ENCODE data around the gene CTSK.
"Not testable (repeated sequence)": the region's sequence is repeated elsewhere in the genome, so short reads cannot be mapped to it uniquely, and the experiment has no call there.

CTSK gene

DNA sequence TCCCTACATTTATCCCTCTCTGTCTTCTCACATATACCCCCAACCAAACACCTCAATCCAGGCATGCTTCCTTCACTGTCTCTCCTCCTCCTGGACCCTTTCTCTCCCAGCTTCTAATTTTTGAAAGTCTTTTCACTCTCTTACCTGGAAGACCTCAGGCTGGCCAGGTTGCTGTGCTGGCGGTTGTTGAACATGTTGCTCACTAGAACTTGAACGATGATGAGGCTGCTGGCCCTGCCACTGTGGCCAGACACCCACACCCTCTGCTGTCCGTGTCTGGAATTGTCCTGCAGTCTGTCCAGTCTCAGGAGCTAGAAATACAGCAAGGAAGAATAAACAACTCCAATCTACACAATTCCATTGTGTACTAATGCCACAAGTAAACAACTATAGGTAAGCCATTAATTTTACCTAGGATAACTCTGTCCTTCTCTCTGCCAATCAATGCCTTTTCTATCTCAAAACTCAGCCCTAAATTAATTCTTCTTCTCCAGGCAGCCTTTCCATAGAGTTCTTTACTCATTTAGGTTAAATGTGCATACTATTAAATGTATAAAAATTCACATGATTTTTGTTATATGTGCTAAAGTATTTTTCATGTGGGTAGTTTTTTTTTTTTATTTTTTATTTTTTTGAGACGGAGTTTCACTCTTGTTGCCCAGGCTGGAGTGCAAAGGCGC lies 5.1 kb upstream of the CTSK start:
- no peaks in the 10 kb centered on the region for H3K27me3 Mint-ChIP-seq
- H3K36me3 Mint-ChIP-seq: peaks cover 5% of the 10 kb centered on the region
- H3K4me1 Mint-ChIP-seq: peaks cover 5% of the 10 kb centered on the region
- H3K27ac Mint-ChIP-seq: no peak overlapping the region
- no peaks in the 10 kb centered on the region for H3K9me3 Mint-ChIP-seq
- no peak overlapping the region for H3K4me3 Mint-ChIP-seq

DNA sequence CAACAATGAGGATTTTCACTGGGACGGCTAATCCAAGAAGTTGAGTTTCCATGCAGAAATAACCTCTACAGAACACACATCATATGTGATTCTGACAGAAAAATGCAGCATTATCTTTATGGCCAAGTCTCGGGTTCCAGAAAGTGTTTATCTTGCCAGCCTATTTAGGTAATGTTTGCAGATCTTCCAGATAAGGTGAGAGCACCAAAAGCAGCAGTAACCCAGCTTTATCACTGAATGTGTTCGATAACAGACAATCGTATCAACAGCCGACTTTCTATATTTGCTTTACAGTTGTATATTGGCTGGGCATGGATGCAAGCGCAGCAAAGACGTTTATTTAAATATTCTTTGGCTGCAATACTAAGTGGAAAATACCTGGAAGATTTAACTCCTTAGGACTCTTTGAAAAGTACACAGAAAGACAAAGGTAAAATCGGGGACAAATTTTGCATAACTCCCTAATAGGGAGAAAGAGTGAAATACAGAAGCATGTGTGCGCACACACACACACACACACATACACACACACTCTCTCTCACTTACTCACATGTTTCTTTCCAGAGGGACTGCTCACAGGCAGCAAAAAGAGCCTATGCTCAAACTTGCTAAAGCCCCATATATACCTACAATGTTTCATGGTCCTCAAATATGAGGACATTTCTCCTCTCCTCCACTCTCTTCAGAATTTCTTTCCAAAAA lies 3.0 kb upstream of the CTSK start:
- Mint-ChIP-seq H3K9me3 (no peaks in the 10 kb centered on the region), H3K36me3 (peaks cover 2% of the 10 kb centered on the region), H3K27me3 (no peaks in the 10 kb centered on the region), H3K4me3 (no peak overlapping the region), H3K4me1 (peaks cover 25% of the 10 kb centered on the region), H3K27ac (no peak overlapping the region)

DNA sequence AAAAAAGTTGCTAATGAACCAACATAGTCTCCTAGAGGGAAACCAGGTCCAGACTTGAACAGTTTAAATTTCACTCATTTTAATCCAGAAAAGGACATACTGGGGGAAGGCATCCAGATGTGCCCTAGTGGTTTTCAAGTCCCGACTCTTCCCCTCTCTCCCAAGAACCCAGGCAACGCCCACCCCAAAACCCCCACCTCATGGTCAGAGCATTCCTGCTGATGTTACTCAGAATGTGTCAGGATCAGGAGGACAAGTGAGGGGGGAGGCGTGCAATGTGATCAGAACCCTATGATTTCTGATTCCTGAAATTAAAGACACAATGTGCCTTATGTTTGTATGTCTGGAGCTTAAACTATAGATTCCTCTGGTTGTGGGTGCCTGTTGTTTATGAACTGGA lies 1.6 kb upstream of the CTSK start:
- H3K27me3 Mint-ChIP-seq: no peaks in the 10 kb centered on the region
- no peak overlapping the region for H3K27ac Mint-ChIP-seq

DNA sequence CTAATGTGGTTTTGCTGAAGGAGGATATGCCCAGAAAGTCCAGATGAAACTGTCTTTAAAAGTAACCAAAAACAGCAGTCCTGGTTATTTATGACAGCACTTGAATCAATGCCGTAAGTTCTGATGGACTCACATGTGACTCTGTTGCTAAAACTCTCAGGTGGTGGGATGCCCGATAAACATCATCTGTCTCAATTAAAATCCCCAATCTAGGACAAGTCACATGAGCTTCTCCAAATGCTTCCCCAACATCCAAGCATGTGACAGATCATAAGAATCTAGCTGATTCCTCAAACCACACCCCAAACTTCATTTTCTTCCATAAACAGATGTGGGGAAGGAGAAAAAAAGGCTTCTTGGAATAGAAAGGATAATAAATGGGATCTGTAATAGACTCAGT lies 786 bp upstream of the CTSK start:
- peaks cover 1% of the 10 kb centered on the region for H3K36me3 Mint-ChIP-seq
- no peak overlapping the region for H3K4me3 Mint-ChIP-seq
- H3K27me3 Mint-ChIP-seq: no peaks in the 10 kb centered on the region
- no peaks in the 10 kb centered on the region for H3K9me3 Mint-ChIP-seq
- H3K27ac Mint-ChIP-seq: no peak overlapping the region
- peaks cover 26% of the 10 kb centered on the region for H3K4me1 Mint-ChIP-seq

More for the DNA sequence above, 1.6 kb upstream of the CTSK start:
- Mint-ChIP-seq H3K4me1 (peaks cover 26% of the 10 kb centered on the region), H3K9me3 (no peaks in the 10 kb centered on the region), H3K4me3 (no peak overlapping the region), H3K36me3 (peaks cover 1% of the 10 kb centered on the region)

DNA sequence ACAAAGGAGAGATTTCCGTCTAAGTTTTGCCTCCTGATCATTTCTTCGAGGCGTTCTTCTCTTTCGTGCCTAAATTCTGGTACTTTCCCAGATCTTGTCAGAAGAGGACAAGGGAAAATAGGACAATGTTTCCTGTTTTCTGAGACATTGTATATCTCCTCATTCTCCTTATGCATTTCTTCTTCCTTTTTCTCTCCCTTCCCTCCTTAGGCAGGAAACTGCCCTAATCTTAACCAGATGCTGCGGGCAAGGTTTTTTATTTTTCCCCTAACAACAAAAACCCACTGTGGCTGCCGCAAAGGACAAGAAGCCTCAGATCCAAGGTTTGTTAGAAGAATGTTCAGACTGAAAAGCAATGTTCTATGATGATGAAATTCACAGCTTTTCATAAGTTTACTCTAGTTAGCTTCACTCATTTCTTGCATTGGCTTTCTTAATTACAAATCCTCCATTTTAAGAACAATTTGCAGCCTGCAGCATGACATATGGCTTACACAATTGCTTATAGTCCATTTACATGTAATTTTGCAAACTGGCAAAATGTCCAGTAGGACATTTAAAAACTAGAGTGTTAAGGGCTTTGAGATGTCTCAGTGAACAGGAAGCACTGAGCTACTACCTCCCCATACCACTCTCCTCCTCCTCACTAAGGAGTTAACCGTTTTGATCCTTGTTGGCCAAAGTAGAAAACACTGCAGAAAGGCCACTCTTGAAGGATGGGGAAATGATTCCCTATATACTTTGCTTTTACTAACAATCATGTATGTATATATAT lies 624 bp downstream of the CTSK start:
- Mint-ChIP-seq H3K9me3 (no peaks in the 10 kb centered on the region), H3K36me3 (peaks cover 1% of the 10 kb centered on the region), H3K4me3 (peak overlapping the region; percentile 63), H3K27me3 (no peaks in the 10 kb centered on the region), H3K27ac (no peak overlapping the region), H3K4me1 (peaks cover 26% of the 10 kb centered on the region)

DNA sequence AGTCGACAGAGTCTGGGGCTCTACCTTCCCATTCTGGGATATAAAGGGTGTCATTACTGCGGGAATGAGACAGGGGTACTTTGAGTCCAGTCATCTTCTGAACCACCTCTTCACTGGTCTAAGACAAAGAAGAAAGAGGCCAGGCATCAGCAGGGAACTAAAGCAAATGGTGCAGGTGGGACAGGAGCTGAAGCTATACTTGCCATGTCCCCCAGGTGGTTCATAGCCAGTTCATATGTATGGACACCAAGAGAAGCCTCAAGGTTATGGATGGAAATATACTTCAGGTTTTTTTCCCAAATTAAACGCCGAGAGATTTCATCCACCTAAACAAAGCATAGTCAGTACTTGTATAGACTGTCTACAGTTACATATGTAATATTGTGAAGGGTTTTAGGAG lies 2.2 kb downstream of the CTSK start:
- Mint-ChIP-seq H3K4me3 (no peak overlapping the region), H3K27me3 (no peaks in the 10 kb centered on the region), H3K36me3 (peaks cover 1% of the 10 kb centered on the region), H3K27ac (no peak overlapping the region), H3K9me3 (no peaks in the 10 kb centered on the region), H3K4me1 (peaks cover 26% of the 10 kb centered on the region)

DNA sequence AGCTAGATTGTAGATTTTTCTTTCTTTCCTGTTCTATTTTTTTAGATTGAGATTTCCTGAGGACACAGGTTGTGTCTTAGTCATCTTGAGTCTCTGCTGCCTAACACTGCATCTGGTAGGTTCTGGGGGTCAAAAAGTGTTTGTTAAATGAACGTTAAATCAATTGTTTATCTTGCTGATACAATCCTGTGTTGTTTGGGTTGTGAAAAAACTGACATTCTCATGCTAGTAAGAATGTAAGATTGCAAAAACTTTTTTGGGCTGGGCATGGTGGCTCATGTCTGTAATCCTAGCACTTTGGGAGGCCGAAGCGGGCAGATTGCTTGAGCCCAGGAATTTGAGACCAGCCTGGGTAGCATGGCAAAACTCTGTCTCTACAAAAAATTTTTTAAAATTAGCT lies 3.4 kb downstream of the CTSK start:
- H3K4me3 Mint-ChIP-seq: no peak overlapping the region
- no peaks in the 10 kb centered on the region for H3K36me3 Mint-ChIP-seq
- H3K4me1 Mint-ChIP-seq: peaks cover 26% of the 10 kb centered on the region
- H3K27me3 Mint-ChIP-seq: no peaks in the 10 kb centered on the region
- no peak overlapping the region for H3K27ac Mint-ChIP-seq
- no peaks in the 10 kb centered on the region for H3K9me3 Mint-ChIP-seq

DNA sequence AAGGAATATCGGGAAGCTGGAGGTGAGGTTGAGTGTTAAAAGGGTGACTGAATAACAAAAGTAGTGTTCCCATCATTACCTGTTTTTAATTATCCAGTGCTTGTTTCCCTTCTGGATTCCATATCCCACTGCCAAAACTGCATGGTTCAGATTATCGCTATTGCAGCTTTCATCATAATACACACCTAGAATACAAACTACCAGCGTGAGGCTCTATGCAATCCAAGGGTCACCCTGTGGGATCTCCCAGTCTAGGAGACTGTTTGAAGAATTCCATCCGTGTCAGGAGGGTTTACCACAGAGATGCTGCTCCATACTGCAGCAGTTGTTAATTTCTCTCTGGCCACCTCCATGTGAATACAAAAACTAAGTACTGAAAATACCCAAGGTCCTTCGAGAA lies 9.0 kb downstream of the CTSK start:
- H3K4me3 Mint-ChIP-seq: no peak overlapping the region
- peaks cover 4% of the 10 kb centered on the region for H3K36me3 Mint-ChIP-seq
- H3K4me1 Mint-ChIP-seq: no peaks in the 10 kb centered on the region
- H3K9me3 Mint-ChIP-seq: no peaks in the 10 kb centered on the region
- H3K27ac Mint-ChIP-seq: no peak overlapping the region
- H3K27me3 Mint-ChIP-seq: no peaks in the 10 kb centered on the region

DNA sequence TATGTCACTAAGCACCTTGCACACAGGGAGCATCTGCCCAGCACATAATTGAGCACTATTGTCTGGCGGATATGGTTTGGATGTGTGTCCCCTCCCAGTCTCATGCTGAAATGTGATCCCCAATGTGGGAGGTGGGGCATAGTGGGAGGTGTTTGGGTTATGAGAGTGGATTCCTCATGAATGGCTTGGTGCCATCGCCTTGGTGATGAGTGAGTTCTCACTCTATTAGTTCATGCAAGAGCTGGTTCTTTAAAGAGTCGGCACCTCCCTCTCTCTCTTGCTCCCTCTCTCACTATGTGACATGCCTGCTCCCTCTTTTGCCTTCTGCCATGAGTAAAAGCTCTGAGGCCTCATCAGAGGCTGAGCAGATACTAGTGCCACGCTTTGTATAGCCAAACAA lies 9.5 kb downstream of the CTSK start:
- no peak overlapping the region for H3K27ac Mint-ChIP-seq

DNA sequence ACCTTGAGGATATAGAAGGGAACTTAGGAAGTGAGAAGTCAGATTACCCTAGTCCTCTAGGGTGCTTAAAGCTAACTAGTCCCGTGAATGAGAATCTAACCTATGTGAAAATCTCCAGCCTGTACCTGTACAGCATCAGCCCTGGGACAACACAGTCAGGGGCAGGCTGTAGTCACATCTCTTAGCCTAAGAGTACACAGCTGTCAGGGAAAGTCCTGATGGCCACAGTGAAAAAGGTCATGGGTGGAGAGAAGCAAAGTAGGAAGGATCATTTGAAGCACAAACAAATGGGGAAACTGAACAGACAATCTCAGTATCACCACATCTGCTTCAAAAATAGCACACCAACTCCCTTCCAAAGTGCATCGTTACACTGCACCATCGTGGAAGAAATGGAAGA lies 11.7 kb downstream of the CTSK start:
- Mint-ChIP-seq H3K9me3 (no peaks in the 10 kb centered on the region), H3K4me3 (no peak overlapping the region), H3K27ac (no peak overlapping the region), H3K27me3 (no peaks in the 10 kb centered on the region), H3K4me1 (no peaks in the 10 kb centered on the region), H3K36me3 (peaks cover 4% of the 10 kb centered on the region)

More for the DNA sequence above, 9.5 kb downstream of the CTSK start:
- no peaks in the 10 kb centered on the region for H3K9me3 Mint-ChIP-seq
- H3K4me1 Mint-ChIP-seq: no peaks in the 10 kb centered on the region
- H3K27me3 Mint-ChIP-seq: no peaks in the 10 kb centered on the region
- no peak overlapping the region for H3K4me3 Mint-ChIP-seq
- peaks cover 4% of the 10 kb centered on the region for H3K36me3 Mint-ChIP-seq

DNA sequence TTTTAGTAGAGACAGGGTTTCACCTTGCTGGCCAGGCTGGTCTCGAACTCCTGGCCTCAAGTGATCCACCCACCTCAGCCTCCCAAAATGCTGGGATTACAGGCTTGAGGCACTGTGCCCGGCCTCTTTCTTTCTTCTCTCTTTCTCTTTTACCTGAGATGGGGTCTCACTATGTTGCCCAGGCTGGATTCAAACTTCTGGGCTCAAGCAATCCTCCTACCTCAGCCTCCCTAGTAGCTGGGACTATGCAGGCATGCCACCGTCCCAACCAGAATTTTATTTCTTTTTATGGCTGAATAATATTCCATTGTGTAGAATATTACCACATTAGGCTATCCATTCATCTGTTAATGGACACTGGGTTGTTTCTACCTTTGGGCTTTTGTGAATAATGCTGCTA lies 14.3 kb downstream of the CTSK start:
- not testable (repeated sequence) for H3K27ac Mint-ChIP-seq, H3K27me3 Mint-ChIP-seq, H3K36me3 Mint-ChIP-seq, H3K9me3 Mint-ChIP-seq, H3K4me3 Mint-ChIP-seq, H3K4me1 Mint-ChIP-seq

DNA sequence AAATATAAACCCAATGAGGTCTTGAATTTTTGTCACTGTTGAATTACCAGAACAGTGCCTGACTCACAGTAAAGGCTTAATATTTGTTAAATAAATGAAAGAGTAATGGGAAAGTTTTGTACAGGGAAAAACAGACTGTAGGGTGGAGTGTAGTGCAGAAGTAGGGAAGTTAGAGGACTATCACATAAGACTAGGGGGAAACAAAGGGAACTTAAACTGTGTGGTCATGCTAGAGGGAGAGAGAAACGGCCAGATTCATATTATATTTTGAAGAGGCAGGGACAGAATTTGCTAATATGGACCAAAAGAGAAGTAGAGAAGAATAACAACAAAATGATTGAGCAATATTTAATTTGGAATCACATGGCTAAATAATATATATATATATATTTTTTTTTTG lies 14.8 kb downstream of the CTSK start:
- Mint-ChIP-seq H3K27me3 (no peaks in the 10 kb centered on the region), H3K27ac (no peak overlapping the region), H3K9me3 (no peaks in the 10 kb centered on the region), H3K36me3 (peaks cover 4% of the 10 kb centered on the region), H3K4me3 (no peak overlapping the region), H3K4me1 (no peaks in the 10 kb centered on the region)

DNA sequence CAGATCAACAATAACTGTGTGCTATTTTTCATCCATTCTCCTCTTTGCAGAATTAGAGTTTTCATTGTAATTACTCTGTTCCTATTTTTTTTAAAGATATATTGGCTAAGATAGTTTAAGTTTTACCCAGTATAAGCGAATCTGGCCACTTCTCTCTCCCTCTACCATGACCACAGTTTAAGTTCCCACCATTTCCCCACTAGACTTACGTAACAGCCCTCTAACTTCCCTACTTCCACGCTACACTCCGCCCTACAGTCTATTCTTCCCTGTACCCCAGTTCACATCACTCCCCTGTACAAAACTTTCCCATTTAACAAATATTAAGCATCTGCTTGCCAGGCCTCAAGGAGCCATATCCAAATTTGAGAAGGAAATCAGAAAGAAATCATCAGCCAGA lies 16.5 kb downstream of the CTSK start:
- Mint-ChIP-seq H3K4me1 (no peaks in the 10 kb centered on the region), H3K27me3 (peaks cover 1% of the 10 kb centered on the region), H3K27ac (no peak overlapping the region), H3K36me3 (peaks cover 2% of the 10 kb centered on the region), H3K4me3 (no peak overlapping the region), H3K9me3 (no peaks in the 10 kb centered on the region)

DNA sequence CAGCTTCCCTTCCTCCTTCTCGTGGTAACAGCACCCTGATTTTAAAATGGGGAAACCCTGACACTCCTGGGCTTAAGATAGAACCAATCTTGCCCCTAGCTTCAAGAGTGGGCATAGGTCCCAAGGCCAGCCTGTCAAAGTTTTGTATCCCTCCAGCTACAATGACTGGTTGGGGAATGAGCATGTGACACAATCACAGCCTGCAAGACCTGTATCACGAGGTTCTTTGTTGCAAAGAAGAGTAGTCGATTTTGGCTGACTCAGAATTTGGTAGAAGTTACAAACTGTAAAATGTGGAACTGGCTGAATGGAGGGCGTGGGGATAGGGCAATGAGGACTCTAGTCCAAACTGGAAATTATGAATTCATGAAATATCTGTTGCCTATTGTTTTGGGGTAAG lies 18.7 kb downstream of the CTSK start:
- no peaks in the 10 kb centered on the region for H3K9me3 Mint-ChIP-seq
- peaks cover 1% of the 10 kb centered on the region for H3K27me3 Mint-ChIP-seq
- H3K4me3 Mint-ChIP-seq: no peak overlapping the region
- no peaks in the 10 kb centered on the region for H3K36me3 Mint-ChIP-seq
- no peak overlapping the region for H3K27ac Mint-ChIP-seq
- H3K4me1 Mint-ChIP-seq: no peaks in the 10 kb centered on the region

DNA sequence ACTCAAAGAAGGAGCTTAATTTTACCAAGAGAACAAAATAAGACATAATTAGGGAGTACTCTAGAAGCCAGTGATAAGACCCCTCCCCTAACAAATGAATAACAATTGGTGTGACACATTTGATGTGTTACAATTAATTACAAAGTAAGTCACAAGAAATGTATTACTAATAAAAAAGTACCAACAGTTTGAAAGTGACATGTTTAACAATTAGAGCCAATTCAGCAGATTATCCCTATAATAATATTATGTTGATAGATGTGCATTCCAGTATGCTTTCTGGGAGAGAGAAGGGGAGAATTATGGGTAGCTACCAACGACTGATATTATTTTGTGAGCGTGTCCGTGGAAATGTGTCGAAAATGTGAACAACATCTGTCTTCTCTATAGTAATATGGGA lies 19.1 kb downstream of the CTSK start:
- Mint-ChIP-seq H3K36me3 (no peaks in the 10 kb centered on the region), H3K27ac (no peak overlapping the region), H3K4me1 (no peaks in the 10 kb centered on the region), H3K27me3 (peaks cover 1% of the 10 kb centered on the region), H3K4me3 (no peak overlapping the region), H3K9me3 (no peaks in the 10 kb centered on the region)

DNA sequence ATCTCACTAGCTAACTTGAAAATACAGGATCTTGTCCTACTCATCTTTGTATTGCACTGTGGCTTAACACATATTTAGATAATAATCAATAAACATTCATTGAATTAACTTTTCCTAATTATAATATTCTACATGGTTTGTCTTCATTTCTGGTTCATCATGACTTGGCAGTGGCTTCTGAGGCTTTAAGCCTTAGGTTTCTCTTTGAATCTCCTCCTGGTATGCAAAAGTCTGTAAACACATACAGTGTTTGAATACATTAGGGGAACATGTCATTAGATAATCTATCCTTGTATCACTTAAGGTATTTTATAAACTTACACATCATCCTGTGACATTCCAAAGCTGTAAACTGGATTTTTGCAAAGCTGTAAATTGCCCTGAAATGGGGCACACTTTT lies 20.6 kb downstream of the CTSK start:
- Mint-ChIP-seq H3K36me3 (no peaks in the 10 kb centered on the region), H3K27me3 (peaks cover 1% of the 10 kb centered on the region), H3K27ac (no peak overlapping the region)

More for the DNA sequence above, 20.6 kb downstream of the CTSK start:
- Mint-ChIP-seq H3K4me1 (no peaks in the 10 kb centered on the region), H3K9me3 (no peaks in the 10 kb centered on the region), H3K4me3 (no peak overlapping the region)
